ENCODE results near the gene CEP83.
"Not testable (repeated sequence)": the region's sequence is repeated elsewhere in the genome, so short reads cannot be mapped to it uniquely, and the experiment has no call there.

Gene CEP83

GRCh38 chr12:94459728-94460615 lies at the start of gene CEP83:
CEP83 (minus strand) TSS chr12:94459867; CDS start chr12:94412490, 47,377 bp downstream.
- peak; percentile 93 for DNase-seq

- DNase-seq = no peak
These were observed 49.6 kb upstream of the CEP83 start for GRCh38 chr12:94509317-94509716.

- no peak for DNase-seq
These were observed 47.8 kb upstream of the CEP83 start for GRCh38 chr12:94507455-94507854.

- DNase-seq = no peak
These were observed 44.7 kb upstream of the CEP83 start for GRCh38 chr12:94504386-94504785.

GRCh38 chr12:94503619-94504018 lies 44.0 kb upstream of the CEP83 start:
- no peak for DNase-seq

- no peak for DNase-seq
These were observed 41.3 kb upstream of the CEP83 start for GRCh38 chr12:94500831-94501567.

GRCh38 chr12:94498698-94499097 lies 39.0 kb upstream of the CEP83 start:
- no peak for DNase-seq

GRCh38 chr12:94498073-94498472 lies 38.4 kb upstream of the CEP83 start:
- DNase-seq = no peak

- no peak for DNase-seq
These were observed 35.9 kb upstream of the CEP83 start for GRCh38 chr12:94495445-94496115.

GRCh38 chr12:94491489-94491888 lies 31.8 kb upstream of the CEP83 start:
- no peak for DNase-seq

GRCh38 chr12:94488463-94488862 lies 28.8 kb upstream of the CEP83 start:
- no peak for DNase-seq

GRCh38 chr12:94481734-94482133 lies 22.1 kb upstream of the CEP83 start:
- DNase-seq = no peak

- no peak for DNase-seq
These were observed 9.9 kb upstream of the CEP83 start for GRCh38 chr12:94469522-94469921.

GRCh38 chr12:94460616-94460959 lies 921 bp upstream of the CEP83 start:
- DNase-seq = no peak

- DNase-seq = peak; percentile 30
These were observed 565 bp downstream of the CEP83 start for GRCh38 chr12:94458877-94459727.

- no peak for DNase-seq
These were observed 2.4 kb downstream of the CEP83 start for GRCh38 chr12:94457311-94457710.

GRCh38 chr12:94454318-94454717 lies 5.3 kb downstream of the CEP83 start:
- DNase-seq = not testable (repeated sequence)

GRCh38 chr12:94445662-94446061 lies 14.0 kb downstream of the CEP83 start:
- DNase-seq = no peak

GRCh38 chr12:94437303-94437702 lies 22.4 kb downstream of the CEP83 start:
- DNase-seq = no peak

- DNase-seq = no peak
These were observed 24.1 kb downstream of the CEP83 start for GRCh38 chr12:94435511-94435927.

GRCh38 chr12:94434171-94434570 lies 25.5 kb downstream of the CEP83 start:
- no peak for DNase-seq

GRCh38 chr12:94433744-94434143 lies 25.9 kb downstream of the CEP83 start:
- DNase-seq = no peak

- no peak for DNase-seq
These were observed 29.4 kb downstream of the CEP83 start for GRCh38 chr12:94430304-94430703.

Measured in CD4-positive, alpha-beta T cell treated with Interleukin-4 for 4 hours (primary cell).